Measurements from ENCODE around the gene NINJ2.

NINJ2 gene

GRCh38 chr12:614411-614970 lies 48.8 kb downstream of the NINJ2 start:
- peaks cover 97 to 99% of the 10 kb centered on the region in 2 experiments for H3K4me1 ChIP-seq (ENCODE audit: control insufficient read depth in 1 of 2, insufficient read depth in 1 of 2, low read depth in 1 of 2, low read length in 1 of 2)
- no peak overlapping the region for H3K4me3 ChIP-seq (ENCODE audit: low read depth in 1 of 2, low read length in 1 of 2)
- TF ChIP-seq CTCF (IDR thresholded peaks at IDR 0.05) = peak; percentile 48
- no peaks in the 10 kb centered on the region for H3K9me3 ChIP-seq
- no peaks in the 10 kb centered on the region for H3K36me3 ChIP-seq
- peak overlapping the region; percentile 95 for H3K27ac ChIP-seq
- H3K27me3 ChIP-seq = no peaks in the 10 kb centered on the region

- H3K4me1 ChIP-seq (ENCODE audit: control insufficient read depth in 1 of 2, insufficient read depth in 1 of 2, low read depth in 1 of 2, low read length in 1 of 2) = peaks cover 97 to 99% of the 10 kb centered on the region in 2 experiments
- H3K27me3 ChIP-seq = no peaks in the 10 kb centered on the region
- H3K27ac ChIP-seq = peak overlapping the region; percentile 95
- no peaks in the 10 kb centered on the region for H3K36me3 ChIP-seq
- H3K9me3 ChIP-seq = no peaks in the 10 kb centered on the region
- no peak for TF ChIP-seq CTCF (IDR thresholded peaks at IDR 0.05)
- no peak overlapping the region for H3K4me3 ChIP-seq (ENCODE audit: low read depth in 1 of 2, low read length in 1 of 2)
Measured at GRCh38 chr12:613996-614395, 49.2 kb downstream of the NINJ2 start.

GRCh38 chr12:612886-613285 lies 50.4 kb downstream of the NINJ2 start:
- H3K27ac ChIP-seq = peak overlapping the region; percentile 95
- H3K9me3 ChIP-seq = no peaks in the 10 kb centered on the region
- peaks cover 97 to 99% of the 10 kb centered on the region in 2 experiments for H3K4me1 ChIP-seq (ENCODE audit: control insufficient read depth in 1 of 2, insufficient read depth in 1 of 2, low read depth in 1 of 2, low read length in 1 of 2)
- no peaks in the 10 kb centered on the region for H3K36me3 ChIP-seq
- no peaks in the 10 kb centered on the region for H3K27me3 ChIP-seq
- TF ChIP-seq CTCF (IDR thresholded peaks at IDR 0.05) = no peak
- no peak overlapping the region for H3K4me3 ChIP-seq (ENCODE audit: low read depth in 1 of 2, low read length in 1 of 2)

GRCh38 chr12:612293-612692 lies 51.0 kb downstream of the NINJ2 start:
- peak overlapping the region; percentile 95 for H3K27ac ChIP-seq
- TF ChIP-seq CTCF (IDR thresholded peaks at IDR 0.05) = no peak
- no peak overlapping the region for H3K4me3 ChIP-seq (ENCODE audit: low read depth in 1 of 2, low read length in 1 of 2)
- H3K9me3 ChIP-seq = no peaks in the 10 kb centered on the region
- peaks cover 97 to 99% of the 10 kb centered on the region in 2 experiments for H3K4me1 ChIP-seq (ENCODE audit: control insufficient read depth in 1 of 2, insufficient read depth in 1 of 2, low read depth in 1 of 2, low read length in 1 of 2)
- H3K27me3 ChIP-seq = no peaks in the 10 kb centered on the region
- H3K36me3 ChIP-seq = no peaks in the 10 kb centered on the region

GRCh38 chr12:611721-612120 lies 51.5 kb downstream of the NINJ2 start:
- Histone ChIP-seq H3K9me3 (no peaks in the 10 kb centered on the region), H3K27me3 (no peaks in the 10 kb centered on the region), H3K36me3 (no peaks in the 10 kb centered on the region), H3K27ac (peak overlapping the region; percentile 95), H3K4me1 (ENCODE audit: control insufficient read depth in 1 of 2, insufficient read depth in 1 of 2, low read depth in 1 of 2, low read length in 1 of 2) (peaks cover 97 to 99% of the 10 kb centered on the region in 2 experiments), H3K4me3 (ENCODE audit: low read depth in 1 of 2, low read length in 1 of 2) (peak overlapping the region; percentile 50 to 57)
- TF ChIP-seq CTCF (IDR thresholded peaks at IDR 0.05) = no peak
